Stimulated activated CD4-positive, alpha-beta T cell treated with anti-CD3 and anti-CD28 coated beads, Interleukin-1b, Interleukin-23, amount 100 ng/mL, for 1 hour (primary cell): ENCODE data around the gene STARD10.

Experiments used
- DNase-seq, 2 donors: peaks; one replicate each; pipeline ENCODE4 v3.0.0-alpha.2; 2020; ENCODE audit warnings: low read depth in 2 of 2

STARD10 gene

DNA sequence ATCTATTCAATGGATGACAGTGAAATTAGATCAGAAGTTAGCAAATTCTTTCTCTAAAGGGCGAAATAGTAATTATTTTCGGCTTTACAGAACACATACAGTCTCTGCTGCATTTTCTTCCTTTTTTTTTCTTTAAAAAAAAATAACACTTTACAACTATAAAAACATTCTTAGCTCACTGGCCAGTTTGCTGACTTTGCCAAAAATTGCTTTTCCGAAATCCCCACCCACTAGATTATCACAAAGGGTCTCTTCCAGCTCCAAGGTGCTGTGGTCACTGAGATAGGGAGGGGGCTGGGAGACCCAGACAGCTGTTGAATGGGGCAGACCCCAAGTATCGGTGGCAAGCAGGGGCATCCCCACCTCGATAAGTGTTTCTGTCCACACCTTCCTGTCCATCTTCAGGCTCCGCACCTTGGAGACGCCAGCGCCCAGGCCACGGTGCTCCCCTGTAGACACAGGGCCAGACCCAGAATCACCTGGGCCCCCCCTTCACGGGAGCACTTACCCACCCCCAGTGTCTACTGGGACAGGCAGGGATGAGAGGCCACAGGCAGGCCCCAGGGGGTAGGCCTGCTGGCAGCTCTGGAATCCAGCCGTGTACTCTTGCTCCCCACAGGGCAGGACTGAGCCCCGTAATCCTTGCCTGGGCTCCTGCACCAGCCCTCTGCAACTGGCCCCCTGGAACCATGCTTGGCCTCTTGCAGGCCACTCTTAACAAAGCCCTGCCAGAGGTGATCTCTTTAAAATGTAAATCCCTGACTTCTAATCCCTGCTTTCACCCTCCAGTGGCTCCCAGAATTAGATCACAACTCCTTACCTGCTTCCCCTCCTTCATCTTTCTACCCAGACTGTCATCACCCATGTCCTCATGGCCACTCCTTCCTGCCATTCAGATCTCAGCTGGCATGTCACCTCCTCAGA lies 88.1 kb downstream of the STARD10 start:
- no peak for DNase-seq

DNA sequence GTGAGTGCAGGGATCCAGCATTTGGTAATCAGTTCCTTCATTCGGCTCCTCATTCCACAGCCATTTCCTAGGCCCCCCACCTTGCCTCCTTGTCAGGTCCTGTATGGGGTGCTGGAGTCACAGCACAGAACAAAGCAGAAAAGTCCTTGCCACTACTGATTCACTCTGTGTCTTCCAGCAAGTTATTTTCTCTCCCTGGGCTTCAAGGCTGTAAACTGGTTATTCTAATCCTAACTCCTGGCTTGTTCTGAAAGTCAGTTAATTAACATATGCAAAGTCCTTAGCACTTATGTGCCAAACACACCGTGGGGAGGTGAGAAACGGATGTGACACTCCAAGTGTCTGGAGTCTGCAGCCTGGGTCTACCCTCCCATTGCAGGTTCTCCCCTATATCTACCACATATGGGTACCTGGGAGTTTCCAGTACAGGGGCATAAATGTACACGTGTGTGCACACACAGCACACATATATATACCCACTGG lies 89.0 kb downstream of the STARD10 start:
- DNase-seq: no peak
